Astrocyte (in vitro differentiated cells and primary cell): ENCODE results near the gene KDM6A.

Source experiments
- CTCF ChIP-seq: IDR thresholded peaks from 2 replicates; pipeline ENCODE4 v1.5.1; 2011; ENCODE audit warnings: low read depth, mild to moderate bottlenecking, inconsistent platforms, low read length, moderate library complexity; ENCODE audit not compliant: insufficient read depth
- EZH2 ChIP-seq: IDR thresholded peaks from 2 replicates; pipeline ENCODE4 v1.6.1; 2012; ENCODE audit warnings: mild to moderate bottlenecking, low read length, inconsistent platforms; ENCODE audit not compliant: insufficient read depth

GRCh38 chrX:45077748-45078424, 204.9 kb downstream of the KDM6A start:
- TF ChIP-seq CTCF (no peak), EZH2 (no peak)
